ENCODE measurements around the gene RND3.
A peak's percentile ranks its signal among the peaks of the same experiment; 100 is the strongest.

The RND3 gene

DNA sequence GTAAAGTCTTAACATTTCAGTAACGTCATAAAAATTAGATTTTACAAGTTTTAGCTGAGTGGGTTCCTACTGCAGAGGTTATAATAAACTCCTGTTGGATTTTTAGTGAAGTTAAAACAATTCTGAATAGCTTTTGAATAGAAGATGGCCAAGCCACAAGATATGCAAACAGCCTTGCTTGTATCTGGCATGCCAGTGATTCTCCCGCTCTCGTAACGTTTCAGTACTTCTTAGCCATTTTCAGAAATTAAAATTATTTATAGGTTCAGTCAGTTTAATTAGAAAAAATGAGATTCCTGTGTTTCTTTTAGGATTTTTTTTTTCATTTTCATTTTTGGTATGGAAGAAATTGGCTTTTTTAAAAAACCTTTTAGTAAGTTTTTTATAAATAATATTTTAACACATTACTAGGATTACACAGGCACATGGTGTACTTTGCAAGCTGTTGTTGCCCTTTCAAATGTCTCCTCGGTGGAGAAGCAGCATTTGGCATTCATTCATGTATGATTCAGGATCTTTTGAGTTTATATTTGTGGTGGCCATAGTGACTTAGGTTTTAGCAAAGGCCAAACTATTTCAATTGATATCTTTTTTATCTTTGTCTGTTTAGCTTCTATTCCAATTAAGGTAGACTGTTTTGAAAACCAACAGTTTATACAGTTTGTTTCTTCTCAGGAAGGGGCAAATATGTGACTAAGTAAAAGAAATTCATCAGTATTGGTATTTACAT, 30.6 kb upstream of the RND3 start:
- ChIA-PET POLR2A (ENCODE audit: low non-redundant PET) (interaction anchor here (0.6 kb wide), 1 partner anchor 31 kb away, joined by 5 read pairs; no protein-coding TSS in a partner anchor), CTCF (interaction anchor here (0.6 to 0.7 kb wide), 2 partner anchors 242 to 997 kb away, joined by 3 read pairs; no protein-coding TSS in a partner anchor)
- no peak for DNase-seq (ENCODE audit: low spot score)

DNA sequence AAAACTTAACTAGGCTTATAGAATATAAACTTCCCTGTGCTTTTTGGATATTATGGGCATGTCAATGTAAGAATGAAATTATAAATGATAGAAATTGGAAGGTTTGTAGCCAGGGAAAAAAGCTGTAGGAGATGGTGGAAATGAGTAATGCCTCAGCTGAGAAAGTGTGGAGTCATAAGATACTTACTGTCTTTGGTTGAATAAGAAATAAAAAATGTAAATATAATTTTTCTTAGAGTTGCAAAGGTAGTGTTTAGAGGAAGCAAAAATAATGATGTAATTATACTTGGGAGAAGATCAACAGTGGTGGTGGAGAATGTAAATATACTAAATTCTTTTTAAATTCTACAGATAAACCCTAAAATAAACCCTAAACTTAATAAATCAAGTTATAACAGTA, 26.2 kb upstream of the RND3 start:
- DNase-seq (ENCODE audit: low spot score) = no peak
- TF ChIP-seq, protein P1, sequence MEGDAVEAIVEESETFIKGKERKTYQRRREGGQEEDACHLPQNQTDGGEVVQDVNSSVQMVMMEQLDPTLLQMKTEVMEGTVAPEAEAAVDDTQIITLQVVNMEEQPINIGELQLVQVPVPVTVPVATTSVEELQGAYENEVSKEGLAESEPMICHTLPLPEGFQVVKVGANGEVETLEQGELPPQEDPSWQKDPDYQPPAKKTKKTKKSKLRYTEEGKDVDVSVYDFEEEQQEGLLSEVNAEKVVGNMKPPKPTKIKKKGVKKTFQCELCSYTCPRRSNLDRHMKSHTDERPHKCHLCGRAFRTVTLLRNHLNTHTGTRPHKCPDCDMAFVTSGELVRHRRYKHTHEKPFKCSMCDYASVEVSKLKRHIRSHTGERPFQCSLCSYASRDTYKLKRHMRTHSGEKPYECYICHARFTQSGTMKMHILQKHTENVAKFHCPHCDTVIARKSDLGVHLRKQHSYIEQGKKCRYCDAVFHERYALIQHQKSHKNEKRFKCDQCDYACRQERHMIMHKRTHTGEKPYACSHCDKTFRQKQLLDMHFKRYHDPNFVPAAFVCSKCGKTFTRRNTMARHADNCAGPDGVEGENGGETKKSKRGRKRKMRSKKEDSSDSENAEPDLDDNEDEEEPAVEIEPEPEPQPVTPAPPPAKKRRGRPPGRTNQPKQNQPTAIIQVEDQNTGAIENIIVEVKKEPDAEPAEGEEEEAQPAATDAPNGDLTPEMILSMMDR (conservative IDR thresholded peaks at IDR 0.05; ENCODE audit: low read depth) = no peak
- no peak overlapping the region for H3K27ac ChIP-seq
- POLR2A ChIA-PET (ENCODE audit: low non-redundant PET) = no interaction called here
- CTCF ChIA-PET = interaction anchor here (0.6 kb wide), 1 partner anchor 40 kb away, joined by 3 read pairs; no protein-coding TSS in a partner anchor

More for the DNA sequence above, 30.6 kb upstream of the RND3 start:
- TF ChIP-seq, protein P1 (conservative IDR thresholded peaks at IDR 0.05; ENCODE audit: low read depth) = no peak
- no peak overlapping the region for H3K27ac ChIP-seq

DNA sequence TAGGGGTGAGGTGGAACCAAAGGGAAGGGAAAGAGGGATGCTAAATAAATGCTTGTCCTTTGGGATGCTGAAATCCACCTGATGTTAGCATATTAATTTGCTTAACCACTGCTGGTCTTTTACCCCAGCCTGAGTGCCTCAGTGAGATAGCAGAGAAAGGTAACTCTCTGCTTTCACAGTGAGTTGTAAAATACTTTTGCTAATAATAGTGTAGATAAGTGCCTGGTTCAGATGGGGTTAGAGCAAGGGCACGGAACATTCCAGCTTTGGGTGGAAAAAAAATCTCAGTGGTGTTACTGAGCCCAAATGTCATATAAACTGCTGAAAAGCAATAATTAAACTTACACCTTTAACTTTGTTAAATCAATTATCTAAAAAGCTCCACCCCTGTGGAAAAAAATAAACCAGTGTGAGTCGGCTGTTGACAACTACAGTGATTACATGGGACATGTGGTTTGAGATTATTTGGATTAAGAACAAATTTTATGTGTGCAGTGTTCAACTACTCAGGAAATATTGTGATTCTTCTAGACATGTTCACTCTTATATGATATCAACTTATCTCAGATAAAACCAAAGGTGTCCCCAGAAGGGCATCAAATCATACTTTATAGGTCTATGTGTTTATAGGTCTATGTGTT, 21.1 kb upstream of the RND3 start:
- H3K27ac ChIP-seq = no peak overlapping the region
- POLR2A ChIA-PET (ENCODE audit: low non-redundant PET) = no interaction called here
- no peak for DNase-seq (ENCODE audit: low spot score)
- TF ChIP-seq, protein P1 (conservative IDR thresholded peaks at IDR 0.05; ENCODE audit: low read depth) = no peak
- CTCF ChIA-PET = no interaction called here

DNA sequence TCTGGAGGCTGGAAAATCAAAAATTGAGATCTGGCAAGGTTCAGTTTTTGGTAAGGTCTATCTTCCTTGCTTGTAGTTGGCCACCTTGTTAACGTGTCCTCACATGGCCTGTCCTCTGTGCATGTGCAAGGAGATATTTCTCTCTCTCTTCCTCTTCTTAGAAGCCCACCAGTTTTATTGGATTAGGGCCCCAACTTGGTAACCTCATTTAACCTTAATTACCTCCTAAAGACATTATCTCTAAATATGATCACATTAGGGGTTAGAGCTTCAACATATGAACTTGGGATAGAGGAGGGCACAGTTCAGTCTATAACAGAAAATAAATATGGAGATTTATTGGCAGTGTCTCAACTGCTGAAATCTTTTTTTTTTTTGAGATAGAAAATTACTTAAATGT, 19.6 kb upstream of the RND3 start:
- no peak for DNase-seq (ENCODE audit: low spot score)
- ChIA-PET POLR2A (ENCODE audit: low non-redundant PET) (no interaction called here), CTCF (interaction anchor here (0.7 kb wide), 2 partner anchors 131 to 322 kb away, joined by 3 to 4 read pairs; no protein-coding TSS in a partner anchor)
- TF ChIP-seq, protein P1 (conservative IDR thresholded peaks at IDR 0.05; ENCODE audit: low read depth) = no peak
- H3K27ac ChIP-seq = no peak overlapping the region

DNA sequence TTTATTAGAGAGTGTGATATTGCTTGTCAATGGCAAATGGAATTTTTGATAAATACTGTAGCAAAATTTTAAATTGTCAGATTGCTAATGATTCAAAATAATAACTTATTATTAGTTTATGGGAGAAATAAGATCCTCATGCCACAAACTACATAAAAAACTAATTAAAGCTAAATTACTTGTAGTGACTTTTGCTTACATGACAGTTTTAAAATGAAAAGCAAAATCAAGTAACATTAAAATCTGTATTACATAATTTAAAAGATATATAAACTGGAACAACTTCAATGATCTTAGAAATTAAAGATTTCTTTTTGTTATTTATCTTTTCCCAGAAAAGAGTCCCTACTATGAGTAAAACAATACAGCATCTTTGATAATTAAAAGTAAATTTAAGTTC, 17.7 kb upstream of the RND3 start:
- TF ChIP-seq, protein P1 (conservative IDR thresholded peaks at IDR 0.05; ENCODE audit: low read depth) = no peak
- ChIA-PET CTCF (no interaction called here), POLR2A (ENCODE audit: low non-redundant PET) (no interaction called here)
- no peak overlapping the region for H3K27ac ChIP-seq
- DNase-seq (ENCODE audit: low spot score) = no peak

DNA sequence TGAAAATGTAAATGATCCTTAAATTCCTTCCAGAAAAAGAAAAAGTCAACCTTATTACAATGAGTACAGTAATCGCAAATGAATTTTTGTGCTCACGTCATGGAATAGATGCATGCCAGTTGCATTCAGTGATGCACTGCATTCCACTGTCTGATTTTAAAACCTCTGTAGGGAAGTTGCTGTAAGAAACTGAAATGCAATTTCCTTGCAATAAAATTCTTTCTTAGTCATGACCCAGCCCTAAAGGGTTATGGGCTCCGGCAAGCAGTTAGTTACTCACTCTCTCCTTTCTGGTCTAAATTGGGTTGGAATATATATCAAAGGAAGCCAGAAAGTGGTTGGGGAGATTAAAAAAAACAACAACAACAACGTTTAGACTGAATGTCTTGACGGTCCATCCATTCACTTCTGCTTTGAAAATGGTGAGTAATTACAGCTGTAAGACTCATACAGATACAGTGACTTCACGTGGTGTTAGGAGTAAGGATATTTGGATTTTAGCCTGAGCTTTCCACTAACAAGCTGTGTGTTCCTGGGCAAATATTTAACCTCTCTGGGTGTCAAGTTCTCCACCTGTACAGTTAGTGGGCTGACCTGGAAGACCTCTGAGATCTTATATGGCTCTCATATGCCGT, 8.6 kb upstream of the RND3 start:
- CTCF ChIA-PET = interaction anchor here (0.5 to 0.7 kb wide), 3 partner anchors 728 to 943 kb away, joined by 4 read pairs; no protein-coding TSS in a partner anchor
- peak; percentile 78 for DNase-seq (ENCODE audit: low spot score)
- POLR2A ChIA-PET (ENCODE audit: low non-redundant PET) = no interaction called here
- H3K27ac ChIP-seq = no peak overlapping the region
- TF ChIP-seq, protein P1 (conservative IDR thresholded peaks at IDR 0.05; ENCODE audit: low read depth) = no peak
